Fibroblast of mammary gland (primary cell): ENCODE results near the gene PREB.

Source experiments
- DNase-seq: peaks from one replicate; pipeline ENCODE4 v3.0.0-alpha.2; 2010; ENCODE audit warnings: low read depth
- H3K4me3 ChIP-seq: 2 replicates; pipeline ENCODE4 v1.5.1; 2011; ENCODE audit warnings: low read depth, mild to moderate bottlenecking, low read length, moderate library complexity; ENCODE audit not compliant: control insufficient read depth
- TF ChIP-seq, protein P1 (sequence below): conservative IDR thresholded peaks from 2 replicates; pipeline ENCODE4 v1.5.1; 2011; ENCODE audit warnings: low read depth, low read length, inconsistent platforms; ENCODE audit not compliant: control insufficient read depth, insufficient read depth

Gene PREB

DNA sequence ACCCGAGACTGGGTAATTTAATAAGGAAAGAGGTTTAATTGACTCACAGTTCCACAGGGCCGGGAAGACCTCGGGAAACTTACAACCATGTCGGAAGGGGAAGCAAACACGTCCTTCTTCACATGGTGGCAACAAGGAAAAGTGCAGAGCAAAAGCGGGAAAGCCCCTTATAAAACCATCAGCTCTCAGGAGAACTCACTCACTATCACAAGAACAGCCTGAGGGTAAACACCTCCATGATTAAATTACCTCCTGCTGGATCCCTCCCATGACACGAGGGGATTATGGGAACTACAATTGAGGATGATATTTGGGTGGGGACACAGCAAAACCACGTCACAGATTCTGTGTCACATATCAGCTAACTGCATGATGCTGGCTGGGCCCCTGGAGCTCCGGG, 25.8 kb upstream of the PREB start:
- TF ChIP-seq, protein P1, sequence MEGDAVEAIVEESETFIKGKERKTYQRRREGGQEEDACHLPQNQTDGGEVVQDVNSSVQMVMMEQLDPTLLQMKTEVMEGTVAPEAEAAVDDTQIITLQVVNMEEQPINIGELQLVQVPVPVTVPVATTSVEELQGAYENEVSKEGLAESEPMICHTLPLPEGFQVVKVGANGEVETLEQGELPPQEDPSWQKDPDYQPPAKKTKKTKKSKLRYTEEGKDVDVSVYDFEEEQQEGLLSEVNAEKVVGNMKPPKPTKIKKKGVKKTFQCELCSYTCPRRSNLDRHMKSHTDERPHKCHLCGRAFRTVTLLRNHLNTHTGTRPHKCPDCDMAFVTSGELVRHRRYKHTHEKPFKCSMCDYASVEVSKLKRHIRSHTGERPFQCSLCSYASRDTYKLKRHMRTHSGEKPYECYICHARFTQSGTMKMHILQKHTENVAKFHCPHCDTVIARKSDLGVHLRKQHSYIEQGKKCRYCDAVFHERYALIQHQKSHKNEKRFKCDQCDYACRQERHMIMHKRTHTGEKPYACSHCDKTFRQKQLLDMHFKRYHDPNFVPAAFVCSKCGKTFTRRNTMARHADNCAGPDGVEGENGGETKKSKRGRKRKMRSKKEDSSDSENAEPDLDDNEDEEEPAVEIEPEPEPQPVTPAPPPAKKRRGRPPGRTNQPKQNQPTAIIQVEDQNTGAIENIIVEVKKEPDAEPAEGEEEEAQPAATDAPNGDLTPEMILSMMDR: no peak
- H3K4me3 ChIP-seq: no peak overlapping the region
- DNase-seq: no peak

DNA sequence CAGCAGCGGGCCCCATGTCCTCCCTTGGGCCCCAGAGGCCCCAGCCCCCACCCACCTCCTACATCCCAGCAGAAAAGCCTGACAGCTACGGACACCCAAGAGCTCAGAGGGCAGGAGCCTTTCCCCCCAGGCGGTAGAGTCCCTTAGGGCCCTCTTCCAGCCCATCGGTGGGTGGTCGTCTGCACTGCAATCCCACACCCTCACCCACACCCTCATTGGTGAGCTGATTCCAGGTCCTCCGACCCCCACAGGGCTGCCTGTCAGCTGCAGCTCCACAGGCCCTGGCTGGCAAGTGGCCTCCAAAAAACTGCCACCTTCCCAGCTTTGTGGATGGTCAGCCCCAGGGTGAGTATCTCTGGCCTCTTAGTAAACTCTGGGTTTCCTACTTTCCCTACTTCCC, 24.8 kb upstream of the PREB start:
- TF ChIP-seq, protein P1: no peak
- H3K4me3 ChIP-seq: no peak overlapping the region
- no peak for DNase-seq

DNA sequence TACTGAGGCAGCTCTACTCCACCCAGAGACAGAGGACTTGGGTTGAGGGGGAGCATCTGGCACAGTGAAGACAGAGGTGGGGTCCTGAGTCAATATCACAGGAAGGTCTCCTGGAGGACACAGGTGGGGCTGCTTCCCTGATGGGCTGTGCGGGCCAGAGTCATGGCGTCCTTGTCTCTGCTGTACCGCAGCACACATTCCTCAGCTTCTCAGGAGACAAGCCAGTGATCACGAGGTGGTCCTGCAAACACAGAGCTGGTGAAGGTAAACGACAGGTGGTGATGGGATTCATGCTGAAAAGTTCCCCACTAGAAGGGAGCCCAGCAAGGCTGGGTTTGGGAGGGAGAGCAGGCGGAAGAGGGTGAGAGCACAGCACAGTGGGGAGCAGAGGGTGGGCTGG, 24.0 kb upstream of the PREB start:
- no peak overlapping the region for H3K4me3 ChIP-seq
- no peak for DNase-seq
- TF ChIP-seq, protein P1: no peak

DNA sequence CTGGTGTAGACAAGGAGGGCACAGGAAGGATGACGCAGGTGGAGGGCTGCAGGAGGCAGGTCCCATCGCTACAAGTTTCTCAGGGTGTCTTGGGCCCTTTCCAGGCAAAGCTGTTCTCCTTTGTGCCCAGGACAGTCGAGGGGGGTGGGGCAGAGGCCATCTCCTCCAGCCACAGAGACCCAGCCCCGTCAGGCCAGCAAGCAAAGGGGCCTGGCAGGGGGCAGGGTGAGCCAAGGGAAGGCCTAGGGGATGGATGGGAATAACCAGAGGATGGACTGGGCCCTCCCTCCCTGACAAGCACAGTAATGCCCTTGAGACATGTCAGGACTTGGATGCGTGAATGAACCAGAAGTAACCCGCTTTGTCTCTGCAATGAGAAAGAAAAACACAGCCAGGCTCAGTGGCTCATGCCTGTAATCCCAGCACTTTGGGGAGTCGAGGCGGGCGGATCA, 20.7 kb upstream of the PREB start:
- H3K4me3 ChIP-seq: no peak overlapping the region
- TF ChIP-seq, protein P1: no peak
- DNase-seq: no peak

DNA sequence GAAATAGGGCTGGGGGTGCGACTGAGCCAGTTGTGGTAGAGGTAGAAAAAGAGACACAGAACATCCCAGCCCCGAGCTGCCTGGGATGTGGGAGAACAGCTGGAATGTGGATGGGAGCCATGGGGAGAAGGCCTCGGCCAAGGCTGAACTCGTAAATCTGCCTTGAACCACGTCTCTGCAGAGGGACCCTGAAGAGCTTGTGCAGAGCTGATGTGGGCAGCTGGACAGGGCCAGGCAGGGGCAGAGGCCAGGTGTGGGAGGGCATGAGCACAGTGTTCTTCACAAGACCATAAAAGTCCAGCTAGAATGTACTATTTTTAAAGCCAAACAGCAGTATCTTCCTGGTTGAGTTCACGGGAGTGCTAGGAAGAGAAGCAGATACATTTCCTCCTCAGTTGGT, 20.1 kb upstream of the PREB start:
- no peak overlapping the region for H3K4me3 ChIP-seq
- TF ChIP-seq, protein P1: no peak
- DNase-seq: no peak

DNA sequence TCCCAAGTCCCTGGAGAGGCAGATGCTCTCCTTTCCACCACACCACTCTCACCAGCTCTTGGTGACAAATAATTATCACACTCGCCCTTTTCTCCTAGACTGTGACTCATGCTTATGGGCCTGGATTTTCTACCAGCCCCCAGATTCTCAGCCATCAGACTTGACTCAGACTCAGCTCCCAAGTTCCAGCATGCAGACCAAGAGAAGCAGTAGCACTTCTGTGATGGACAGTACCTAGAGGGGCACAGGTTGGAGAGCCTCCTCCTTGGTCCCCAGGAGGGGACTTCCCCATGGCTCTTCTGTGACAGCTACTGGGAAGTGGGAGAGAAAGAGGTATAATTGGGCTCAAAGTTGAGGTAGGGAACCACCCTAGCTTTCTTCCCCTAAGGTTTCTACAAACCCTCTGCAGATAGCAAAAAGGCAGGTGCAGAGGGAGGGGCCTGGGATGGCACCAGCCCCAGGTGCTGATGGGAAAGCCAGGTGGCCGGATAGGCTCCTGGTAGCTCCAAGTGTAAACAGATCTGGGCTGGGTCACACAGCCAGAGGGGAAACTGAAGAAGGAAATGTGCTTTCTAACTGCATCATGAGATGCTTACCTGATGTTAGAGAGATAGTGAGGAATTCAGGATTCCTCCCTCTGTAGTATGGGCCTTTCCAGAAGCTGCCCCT, 18.5 kb upstream of the PREB start:
- DNase-seq: peak; percentile 55
- H3K4me3 ChIP-seq: no peak overlapping the region
- TF ChIP-seq, protein P1: no peak
